ENCODE results near the gene SLC12A7. TPM values are rescaled to one million over a fixed set of nuclear protein-coding genes. Genes with fewer than 3 reads are reported as not detected.

SLC12A7 gene
- total and polyA plus RNA-seq, 2 donors: 12.2 to 23.5 TPM

GRCh38 chr5:1011226-1011631 is 100.6 kb downstream of the SLC12A7 start:
- peak in 4 of 9 donors; percentile 43 to 69 (median 60) for DNase-seq (ENCODE audit: low read depth in 6 of 9, low spot score in 9 of 9)
- peaks cover 0 to 41% of the 10 kb centered on the region in 2 donors for H3K27me3 ChIP-seq (ENCODE audit: control insufficient read depth in 2 of 2, insufficient read depth in 1 of 2, low read length in 1 of 2)
- H3K36me3 ChIP-seq (ENCODE audit: control insufficient read depth in 2 of 2, insufficient read depth in 2 of 2, low read length in 1 of 2): peaks cover 4 to 24% of the 10 kb centered on the region in 2 donors
- no peaks in the 10 kb centered on the region for H3K9me3 ChIP-seq (ENCODE audit: control insufficient read depth in 2 of 2, insufficient read depth in 1 of 2, low read length in 1 of 2)
- H3K4me3 ChIP-seq (ENCODE audit: low read length in 2 of 2): no peak overlapping the region
- WGBS: 65% methylated on average over 11 of the region's 11 CpGs
- no peak overlapping the region for H3K27ac ChIP-seq (ENCODE audit: low read depth in 1 of 2, low read length in 1 of 2)
- H3K4me1 ChIP-seq (ENCODE audit: control insufficient read depth in 2 of 2, insufficient read depth in 2 of 2, low read length in 2 of 2): peaks cover 10 to 33% of the 10 kb centered on the region in 2 donors

GRCh38 chr5:1010641-1011046 is 101.2 kb downstream of the SLC12A7 start:
- peaks cover 0 to under 1% of the 10 kb centered on the region in 2 donors for H3K9me3 ChIP-seq (ENCODE audit: control insufficient read depth in 2 of 2, insufficient read depth in 1 of 2, low read length in 1 of 2)
- H3K27me3 ChIP-seq (ENCODE audit: control insufficient read depth in 2 of 2, insufficient read depth in 1 of 2, low read length in 1 of 2): peaks cover under 1 to 47% of the 10 kb centered on the region in 2 donors
- no peak for DNase-seq (ENCODE audit: low read depth in 6 of 9, low spot score in 9 of 9)
- H3K4me1 ChIP-seq (ENCODE audit: control insufficient read depth in 2 of 2, insufficient read depth in 2 of 2, low read length in 2 of 2): peaks cover 10 to 33% of the 10 kb centered on the region in 2 donors
- H3K4me3 ChIP-seq (ENCODE audit: low read length in 2 of 2): peak overlapping the region in 1 of 2 donors; percentile 38
- WGBS: 71% methylated on average over 13 of the region's 13 CpGs
- no peak overlapping the region for H3K27ac ChIP-seq (ENCODE audit: low read depth in 1 of 2, low read length in 1 of 2)
- peaks cover 4 to 19% of the 10 kb centered on the region in 2 donors for H3K36me3 ChIP-seq (ENCODE audit: control insufficient read depth in 2 of 2, insufficient read depth in 2 of 2, low read length in 1 of 2)

DNA sequence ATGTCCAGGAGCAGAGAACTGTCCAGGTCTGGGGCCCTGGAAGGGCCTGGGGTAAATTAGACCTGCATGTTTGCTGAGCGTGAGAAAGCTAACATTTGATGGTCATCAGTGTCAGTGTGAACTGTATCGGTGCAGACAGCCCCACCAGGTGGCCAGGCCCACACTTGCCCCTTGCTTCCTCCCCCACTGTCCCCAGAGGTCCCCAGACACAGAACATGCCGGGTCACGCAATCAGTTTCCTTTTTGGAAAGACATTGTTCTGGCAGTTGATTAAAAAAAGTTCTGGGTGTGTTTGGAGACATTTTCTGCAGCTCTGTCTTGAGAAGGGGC is 101.7 kb downstream of the SLC12A7 start:
- Histone ChIP-seq H3K27me3 (ENCODE audit: control insufficient read depth in 2 of 2, insufficient read depth in 1 of 2, low read length in 1 of 2) (peaks cover 6 to 52% of the 10 kb centered on the region in 2 donors), H3K9me3 (ENCODE audit: control insufficient read depth in 2 of 2, insufficient read depth in 1 of 2, low read length in 1 of 2) (peaks cover 0 to 1% of the 10 kb centered on the region in 2 donors), H3K36me3 (ENCODE audit: control insufficient read depth in 2 of 2, insufficient read depth in 2 of 2, low read length in 1 of 2) (peaks cover 4 to 14% of the 10 kb centered on the region in 2 donors), H3K4me3 (ENCODE audit: low read length in 2 of 2) (peak overlapping the region in 1 of 2 donors; percentile 38), H3K27ac (ENCODE audit: low read depth in 1 of 2, low read length in 1 of 2) (no peak overlapping the region), H3K4me1 (ENCODE audit: control insufficient read depth in 2 of 2, insufficient read depth in 2 of 2, low read length in 2 of 2) (peaks cover 12 to 38% of the 10 kb centered on the region in 2 donors)
- WGBS: 62% methylated on average over 4 of the region's 4 CpGs
- no peak for DNase-seq (ENCODE audit: low read depth in 6 of 9, low spot score in 9 of 9)

GRCh38 chr5:1009359-1010180 is 102.3 kb downstream of the SLC12A7 start:
- Histone ChIP-seq H3K4me1 (ENCODE audit: control insufficient read depth in 2 of 2, insufficient read depth in 2 of 2, low read length in 2 of 2) (peaks cover 14 to 42% of the 10 kb centered on the region in 2 donors), H3K27me3 (ENCODE audit: control insufficient read depth in 2 of 2, insufficient read depth in 1 of 2, low read length in 1 of 2) (peaks cover 8 to 58% of the 10 kb centered on the region in 2 donors), H3K9me3 (ENCODE audit: control insufficient read depth in 2 of 2, insufficient read depth in 1 of 2, low read length in 1 of 2) (peaks cover 0 to 1% of the 10 kb centered on the region in 2 donors), H3K27ac (ENCODE audit: low read depth in 1 of 2, low read length in 1 of 2) (no peak overlapping the region), H3K36me3 (ENCODE audit: control insufficient read depth in 2 of 2, insufficient read depth in 2 of 2, low read length in 1 of 2) (peaks cover 2 to 11% of the 10 kb centered on the region in 2 donors), H3K4me3 (ENCODE audit: low read length in 2 of 2) (peak overlapping the region; percentile 38 to 64)
- DNase-seq (ENCODE audit: low read depth in 6 of 9, low spot score in 9 of 9): no peak
- 13% methylated on average over 70 of the region's 70 CpGs for WGBS

DNA sequence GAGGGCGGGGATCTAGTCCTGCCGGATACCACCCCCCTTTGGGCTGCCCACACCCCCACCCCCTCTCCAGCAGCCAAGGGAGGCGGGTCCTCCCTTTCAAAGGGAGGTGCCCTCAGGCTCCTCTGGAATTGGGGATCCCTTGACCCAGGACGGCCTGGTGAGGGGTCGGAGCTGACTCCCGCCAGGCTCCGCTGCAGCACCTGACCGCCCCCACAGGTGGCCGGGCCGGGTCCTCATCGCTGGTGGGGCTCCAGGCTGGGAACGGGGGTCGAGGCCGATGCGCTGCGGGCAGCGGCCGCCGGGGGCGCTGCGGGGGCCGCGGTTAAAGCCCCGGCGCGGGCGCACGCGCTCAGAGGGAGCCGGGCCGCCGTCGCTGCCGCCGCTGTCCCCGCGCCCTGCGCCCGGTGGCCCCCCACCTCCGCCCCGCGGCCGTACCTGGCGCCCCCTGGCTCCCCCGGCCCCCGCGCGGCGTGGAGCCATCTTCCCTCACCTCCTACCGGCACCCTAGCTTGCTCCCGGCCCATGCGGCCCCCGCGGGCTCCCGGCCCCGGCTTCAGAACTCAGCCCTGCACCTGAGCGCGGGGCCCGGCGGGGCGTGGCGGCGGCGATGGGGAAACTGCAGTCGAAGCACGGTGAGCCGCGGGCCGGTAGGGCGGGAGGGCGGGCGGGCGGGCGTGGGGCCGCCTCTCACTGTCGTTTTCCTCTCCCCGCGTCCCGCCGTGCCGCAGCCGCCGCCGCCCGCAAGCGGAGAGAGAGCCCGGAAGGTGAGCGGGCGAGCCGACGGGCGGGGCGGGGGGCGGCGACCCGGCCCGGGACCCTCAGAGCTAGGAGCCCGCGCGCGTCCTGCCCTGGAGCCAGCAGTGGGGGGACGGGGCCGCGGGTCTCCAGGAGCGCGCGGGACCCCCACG is 103.2 kb downstream of the SLC12A7 start, which contains the start of gene NKD2:
Gene NKD2 (plus strand): TSS at position 352 of the 908 bp plus-strand sequence. CDS start 256 bp downstream, at position 608.
- H3K9me3 ChIP-seq (ENCODE audit: control insufficient read depth in 2 of 2, insufficient read depth in 1 of 2, low read length in 1 of 2): peaks cover 1 to 3% of the 10 kb centered on the region in 2 donors
- peak within 1 kb of the TSS; percentile 38 to 64 for H3K4me3 ChIP-seq (ENCODE audit: low read length in 2 of 2)
- 2% methylated on average over 108 of the region's 108 CpGs for WGBS
- H3K27ac ChIP-seq (ENCODE audit: low read depth in 1 of 2, low read length in 1 of 2): no peak within 1 kb of the TSS
- peaks cover 14 to 51% of the 10 kb centered on the region in 2 donors for H3K4me1 ChIP-seq (ENCODE audit: control insufficient read depth in 2 of 2, insufficient read depth in 2 of 2, low read length in 2 of 2)
- peaks cover 10 to 66% of the 10 kb centered on the region in 2 donors for H3K27me3 ChIP-seq (ENCODE audit: control insufficient read depth in 2 of 2, insufficient read depth in 1 of 2, low read length in 1 of 2)
- H3K36me3 ChIP-seq (ENCODE audit: control insufficient read depth in 2 of 2, insufficient read depth in 2 of 2, low read length in 1 of 2): peaks cover 2 to 8% of the 10 kb centered on the region in 2 donors
- DNase-seq (ENCODE audit: low read depth in 6 of 9, low spot score in 9 of 9): peak in 3 of 9 donors; percentile 51 to 70 (median 67)

DNA sequence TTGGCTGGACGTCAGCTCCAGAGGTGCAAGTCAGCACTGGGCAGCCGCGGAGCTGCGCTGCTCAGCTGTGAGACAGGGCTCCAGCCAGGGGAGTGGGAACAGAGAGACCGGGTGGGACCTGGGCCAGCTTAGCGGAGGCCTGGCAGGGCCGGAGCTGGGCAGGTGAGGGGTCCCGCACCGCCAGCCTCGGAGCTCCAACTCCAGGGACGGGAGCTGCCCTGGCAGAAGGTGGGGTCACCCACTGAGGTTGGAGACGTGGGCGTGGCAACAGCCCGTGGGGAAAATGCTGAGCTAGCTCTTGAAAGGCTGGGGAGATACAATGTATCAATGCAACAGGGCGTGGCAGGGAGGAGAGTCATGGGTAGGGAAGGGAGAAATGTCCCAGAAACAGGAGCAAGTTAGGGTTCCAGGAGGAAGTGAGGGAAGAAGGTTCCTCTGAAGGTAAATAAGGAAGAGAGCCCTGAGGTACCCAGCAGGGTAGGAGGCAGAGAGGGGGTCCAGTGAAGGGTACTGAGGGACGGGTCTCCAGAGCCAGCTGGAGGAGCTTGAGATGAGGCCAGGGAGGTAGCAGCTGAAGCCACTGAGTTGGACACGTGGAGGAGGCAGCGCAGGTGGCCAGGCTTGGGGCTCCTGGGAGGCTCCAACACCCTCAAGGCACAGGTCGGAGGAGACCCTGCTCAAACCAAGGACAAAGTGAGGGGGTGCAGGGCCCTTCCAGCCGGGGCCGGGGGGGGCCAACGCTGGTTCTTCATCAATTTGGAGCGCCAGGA is 104.0 kb downstream of the SLC12A7 start:
- peaks cover 0 to 8% of the 10 kb centered on the region in 2 donors for H3K36me3 ChIP-seq (ENCODE audit: control insufficient read depth in 2 of 2, insufficient read depth in 2 of 2, low read length in 1 of 2)
- H3K27me3 ChIP-seq (ENCODE audit: control insufficient read depth in 2 of 2, insufficient read depth in 1 of 2, low read length in 1 of 2): peaks cover 12 to 73% of the 10 kb centered on the region in 2 donors
- H3K4me3 ChIP-seq (ENCODE audit: low read length in 2 of 2): no peak overlapping the region
- peaks cover 1 to 3% of the 10 kb centered on the region in 2 donors for H3K9me3 ChIP-seq (ENCODE audit: control insufficient read depth in 2 of 2, insufficient read depth in 1 of 2, low read length in 1 of 2)
- DNase-seq (ENCODE audit: low read depth in 6 of 9, low spot score in 9 of 9): no peak
- 73% methylated on average over 23 of the region's 23 CpGs for WGBS
- H3K4me1 ChIP-seq (ENCODE audit: control insufficient read depth in 2 of 2, insufficient read depth in 2 of 2, low read length in 2 of 2): peaks cover 14 to 54% of the 10 kb centered on the region in 2 donors
- H3K27ac ChIP-seq (ENCODE audit: low read depth in 1 of 2, low read length in 1 of 2): no peak overlapping the region

- no peak overlapping the region for H3K4me3 ChIP-seq (ENCODE audit: low read length in 2 of 2)
- H3K27me3 ChIP-seq (ENCODE audit: control insufficient read depth in 2 of 2, insufficient read depth in 1 of 2, low read length in 1 of 2): peaks cover 12 to 75% of the 10 kb centered on the region in 2 donors
- WGBS: 87% methylated on average over 17 of the region's 17 CpGs
- peaks cover 0 to 5% of the 10 kb centered on the region in 2 donors for H3K36me3 ChIP-seq (ENCODE audit: control insufficient read depth in 2 of 2, insufficient read depth in 2 of 2, low read length in 1 of 2)
- H3K9me3 ChIP-seq (ENCODE audit: control insufficient read depth in 2 of 2, insufficient read depth in 1 of 2, low read length in 1 of 2): peaks cover 1 to 3% of the 10 kb centered on the region in 2 donors
- no peak for DNase-seq (ENCODE audit: low read depth in 6 of 9, low spot score in 9 of 9)
- peaks cover 14 to 54% of the 10 kb centered on the region in 2 donors for H3K4me1 ChIP-seq (ENCODE audit: control insufficient read depth in 2 of 2, insufficient read depth in 2 of 2, low read length in 2 of 2)
- H3K27ac ChIP-seq (ENCODE audit: low read depth in 1 of 2, low read length in 1 of 2): no peak overlapping the region
These were observed 104.6 kb downstream of the SLC12A7 start for GRCh38 chr5:1007221-1007680.

- Histone ChIP-seq H3K9me3 (ENCODE audit: control insufficient read depth in 2 of 2, insufficient read depth in 1 of 2, low read length in 1 of 2) (peaks cover 1 to 3% of the 10 kb centered on the region in 2 donors), H3K4me1 (ENCODE audit: control insufficient read depth in 2 of 2, insufficient read depth in 2 of 2, low read length in 2 of 2) (peaks cover 14 to 58% of the 10 kb centered on the region in 2 donors), H3K27ac (ENCODE audit: low read depth in 1 of 2, low read length in 1 of 2) (no peak overlapping the region), H3K36me3 (ENCODE audit: control insufficient read depth in 2 of 2, insufficient read depth in 2 of 2, low read length in 1 of 2) (no peaks in the 10 kb centered on the region), H3K27me3 (ENCODE audit: control insufficient read depth in 2 of 2, insufficient read depth in 1 of 2, low read length in 1 of 2) (peaks cover 12 to 75% of the 10 kb centered on the region in 2 donors), H3K4me3 (ENCODE audit: low read length in 2 of 2) (no peak overlapping the region)
- DNase-seq (ENCODE audit: low read depth in 6 of 9, low spot score in 9 of 9): no peak
- 96% methylated on average over 5 of the region's 5 CpGs for WGBS
These were observed 105.2 kb downstream of the SLC12A7 start for GRCh38 chr5:1006656-1007071.
